Tibial artery (tissue), 4 donors: ENCODE results near the gene FERMT2.
A peak's percentile ranks its signal among the peaks of the same experiment; 100 is the strongest.

Experiments
- DNase-seq, 2 donors: peaks; one replicate each; pipeline ENCODE4 v3.0.0-alpha.2; 2019
- H3K27ac ChIP-seq, 2 donors: fragments of 200-600 bp; sonication (generic) in 1 of 2; 1 replicate in 1 of 2; 2 replicates in 1 of 2; pipeline ENCODE4 v1.5.1; 2018 to 2019; ENCODE audit warnings: mild to moderate bottlenecking in 1 of 2
- H3K27me3 ChIP-seq, 2 donors: fragments of 200-600 bp; sonication (generic) in 1 of 2; one replicate each; pipeline versions ENCODE4 v1.5.1 to v1.6.0; 2016 to 2019
- H3K36me3 ChIP-seq, 3 donors: fragments of 200-600 bp; sonication (generic) in 2 of 3; one replicate each; pipeline ENCODE4 v1.5.1; 2016 to 2019; ENCODE audit warnings: mild to moderate bottlenecking in 2 of 3
- H3K4me1 ChIP-seq, 4 donors: fragments of 200-600 bp; sonication (generic) in 2 of 4; 1 replicate in 3 of 4; 2 replicates in 1 of 4; pipeline ENCODE4 v1.5.1; 2016 to 2019
- H3K4me3 ChIP-seq, 2 donors: fragments of 200-600 bp; sonication (generic) in 1 of 2; 1 replicate in 1 of 2; 2 replicates in 1 of 2; pipeline ENCODE4 v1.5.1; 2018 to 2019; ENCODE audit warnings: mild to moderate bottlenecking in 2 of 2
- H3K9me3 ChIP-seq, 3 donors: fragments of 200-600 bp; sonication (generic) in 1 of 3; one replicate each; pipeline ENCODE4 v1.5.1; 2016 to 2019
- CTCF ChIP-seq, 2 experiments: fragments of 200-600 bp in 1 of 2; fragments of 450-650 bp in 1 of 2; IDR thresholded peaks; one replicate each; pipeline ENCODE4 v1.5.1; 2017 to 2019; ENCODE audit warnings: antibody characterized with exemption in 2 of 2, mild to moderate bottlenecking in 1 of 2, moderate library complexity in 1 of 2
- intact Hi-C: fragments of 100-400 bp; cut with DNase I; formaldehyde crosslinking; loops from one replicate; pipeline ENCODE4 v1.15.0; 2023; ENCODE audit warnings: low total_unique reads

The FERMT2 gene

GRCh38 chr14:52846591-52846990, 104.3 kb downstream of the FERMT2 start:
- Histone ChIP-seq H3K4me1 (peaks cover 0 to 18% (median 9%) of the 10 kb centered on the region in 4 donors), H3K4me3 (no peak overlapping the region), H3K27me3 (no peaks in the 10 kb centered on the region), H3K9me3 (no peaks in the 10 kb centered on the region), H3K27ac (no peak overlapping the region), H3K36me3 (no peaks in the 10 kb centered on the region)
- no peak for TF ChIP-seq CTCF (IDR thresholded peaks at IDR 0.05)
- DNase-seq, result no peak
- intact Hi-C loops, result no loop called here

- no peak for DNase-seq
- no peak for TF ChIP-seq CTCF (IDR thresholded peaks at IDR 0.05)
- Histone ChIP-seq H3K9me3 (no peaks in the 10 kb centered on the region), H3K27ac (peak overlapping the region; percentile 74 to 75), H3K4me3 (no peak overlapping the region), H3K36me3 (no peaks in the 10 kb centered on the region), H3K4me1 (peaks cover 0 to 18% (median 13%) of the 10 kb centered on the region in 4 donors), H3K27me3 (no peaks in the 10 kb centered on the region)
- intact Hi-C loops, result no loop called here
Measured at GRCh38 chr14:52845081-52845480, 105.8 kb downstream of the FERMT2 start.

- H3K9me3 ChIP-seq, result no peaks in the 10 kb centered on the region
- no peak overlapping the region for H3K4me3 ChIP-seq
- TF ChIP-seq CTCF (IDR thresholded peaks at IDR 0.05), result no peak
- H3K36me3 ChIP-seq, result no peaks in the 10 kb centered on the region
- intact Hi-C loops, result no loop called here
- DNase-seq, result peak in 1 of 2 donors; percentile 22
- H3K27me3 ChIP-seq, result no peaks in the 10 kb centered on the region
- peaks cover 0 to 18% (median 13%) of the 10 kb centered on the region in 4 donors for H3K4me1 ChIP-seq
- H3K27ac ChIP-seq, result peak overlapping the region; percentile 74 to 75
Measured at GRCh38 chr14:52844262-52845060, 106.4 kb downstream of the FERMT2 start.

- H3K27ac ChIP-seq, result no peak overlapping the region
- no peak for TF ChIP-seq CTCF (IDR thresholded peaks at IDR 0.05)
- H3K4me1 ChIP-seq, result peaks cover 0 to 18% (median 13%) of the 10 kb centered on the region in 4 donors
- intact Hi-C loops, result no loop called here
- no peaks in the 10 kb centered on the region for H3K36me3 ChIP-seq
- no peaks in the 10 kb centered on the region for H3K9me3 ChIP-seq
- no peaks in the 10 kb centered on the region for H3K27me3 ChIP-seq
- peak; percentile 56 to 68 for DNase-seq
- H3K4me3 ChIP-seq, result no peak overlapping the region
Measured at GRCh38 chr14:52840877-52841276, 110.0 kb downstream of the FERMT2 start.

- intact Hi-C loops, result no loop called here
- Histone ChIP-seq H3K4me1 (peaks cover 0 to 9% (median 4%) of the 10 kb centered on the region in 4 donors), H3K4me3 (no peak overlapping the region), H3K36me3 (no peaks in the 10 kb centered on the region), H3K27ac (no peak overlapping the region), H3K27me3 (no peaks in the 10 kb centered on the region), H3K9me3 (no peaks in the 10 kb centered on the region)
- DNase-seq, result no peak
- TF ChIP-seq CTCF (IDR thresholded peaks at IDR 0.05), result no peak
Measured at GRCh38 chr14:52837451-52837850, 113.4 kb downstream of the FERMT2 start.
